Left colon (tissue), 2 donors: ENCODE data around the gene WFDC2. TPM values are rescaled to one million over a fixed set of nuclear protein-coding genes. Genes with fewer than 3 reads are reported as not detected.

ENCODE experiments used
- ATAC-seq: fragments of 200-7000 bp; cut with Tn5 transposase; one replicate; pipeline ENCODE4 v1.9.1; 2020; ENCODE audit warnings: mild to moderate bottlenecking, moderate library complexity
- DNase-seq, 2 donors: peaks; one replicate each; pipeline ENCODE4 v3.0.0-alpha.2; 2020
- intact Hi-C, 2 donors: fragments of 100-400 bp; cut with DNase I in 1 of 2; cut with micrococcal nuclease in 1 of 2; formaldehyde crosslinking; loops; one replicate each; pipeline versions ENCODE4 v1.11.2 to v1.14.0; 2022; cut with DNase I, micrococcal nuclease
- long read RNA-seq: library from polyadenylated mRNA; unstranded; transcript quantifications from one replicate; pipeline ENCODE4 v2.0.0, GENCODE V29; 2021
- total RNA-seq, 2 donors: library from RNA; stranded (reverse); fragmentation: NEBNext Ultra II Directional; extraction: Animal tissue kit (Norgen Biotek cat#: 25700); gene quantifications; one replicate each; pipeline ENCODE4 v1.2.1, GENCODE V29; 2021
- donor health status: DM: no; HTN: no; CAD: no.
- donor health status: DM: yes; HTN: yes; CAD: no.

WFDC2 gene
- 100 to 1,000 TPM; 108 to 124 TPM for total RNA-seq
- long read RNA-seq, transcript WFDC2-204 (4 exons, 614 nt) = major isoform, 7 of 9 reads
- long read RNA-seq, partial matches to known transcripts = 1 of 9 reads
- long read RNA-seq, other reads (novel, unspliced or antisense) = 0 of 9 reads

GRCh38 chr20:45469336-45470261, at the start of gene WFDC2:
Gene WFDC2, plus strand, starts transcription at chr20:45469753. Its CDS starts 29 bp downstream, at chr20:45469782.
- DNase-seq = peak; percentile 58 to 62
- intact Hi-C loops = no loop called here
- peak; percentile 71 for ATAC-seq

- DNase-seq = no peak
- no peak for ATAC-seq
These were observed 49.4 kb upstream of the WFDC2 start for GRCh38 chr20:45420125-45420524.

GRCh38 chr20:45423700-45424099, 45.9 kb upstream of the WFDC2 start:
- ATAC-seq (no peak), DNase-seq (no peak)
- intact Hi-C loops = no loop called here

More at GRCh38 chr20:45420125-45420524, 49.4 kb upstream of the WFDC2 start:
- intact Hi-C loops = no loop called here

- ATAC-seq = no peak
- intact Hi-C loops = no loop called here
- no peak for DNase-seq
These were observed 44.0 kb upstream of the WFDC2 start for GRCh38 chr20:45425561-45425960.

GRCh38 chr20:45426320-45427016, 43.1 kb upstream of the WFDC2 start:
- intact Hi-C loops = no loop called here
- ATAC-seq (peak; percentile 9), DNase-seq (no peak)

GRCh38 chr20:45427236-45428149, 42.1 kb upstream of the WFDC2 start:
- intact Hi-C loops = no loop called here
- peak; percentile 98 for ATAC-seq

GRCh38 chr20:45429618-45430017, 39.9 kb upstream of the WFDC2 start:
- intact Hi-C loops = loop anchor here in 1 of 2 donors (10.0 kb wide), 2 partner anchors 105 to 345 kb away; no protein-coding TSS in a partner anchor
- DNase-seq = no peak
- no peak for ATAC-seq

More at GRCh38 chr20:45427236-45428149, 42.1 kb upstream of the WFDC2 start:
- peak; percentile 69 to 82 for DNase-seq

GRCh38 chr20:45432294-45432693, 37.3 kb upstream of the WFDC2 start:
- DNase-seq = no peak

GRCh38 chr20:45433316-45433715, 36.2 kb upstream of the WFDC2 start:
- no peak for ATAC-seq
- intact Hi-C loops = loop anchor here in 1 of 2 donors (10.0 kb wide), 2 partner anchors 109 to 341 kb away; no protein-coding TSS in a partner anchor
- DNase-seq = peak in 1 of 2 donors; percentile 49

More at GRCh38 chr20:45432294-45432693, 37.3 kb upstream of the WFDC2 start:
- no peak for ATAC-seq
- intact Hi-C loops = loop anchor here in 1 of 2 donors (10.0 kb wide), 2 partner anchors 107 to 343 kb away; no protein-coding TSS in a partner anchor

GRCh38 chr20:45433976-45434375, 35.6 kb upstream of the WFDC2 start:
- intact Hi-C loops = loop anchor here in 1 of 2 donors (10.0 kb wide), 2 partner anchors 109 to 341 kb away; no protein-coding TSS in a partner anchor
- no peak for ATAC-seq
- DNase-seq = no peak

- intact Hi-C loops = loop anchor here in 1 of 2 donors (2.0 to 10.0 kb wide), 3 partner anchors 62 to 338 kb away; no protein-coding TSS in a partner anchor
- DNase-seq (peak; percentile 87 to 93), ATAC-seq (peak; percentile 97)
These were observed 32.6 kb upstream of the WFDC2 start for GRCh38 chr20:45436732-45437485.

- intact Hi-C loops = no loop called here
- DNase-seq (no peak), ATAC-seq (no peak)
These were observed 29.1 kb upstream of the WFDC2 start for GRCh38 chr20:45440424-45440823.

GRCh38 chr20:45440891-45441685, 28.5 kb upstream of the WFDC2 start:
- ATAC-seq (no peak), DNase-seq (no peak)
- intact Hi-C loops = no loop called here

GRCh38 chr20:45441746-45442145, 27.8 kb upstream of the WFDC2 start:
- no peak for DNase-seq
- no peak for ATAC-seq
- intact Hi-C loops = no loop called here

GRCh38 chr20:45444050-45444449, 25.5 kb upstream of the WFDC2 start:
- intact Hi-C loops = no loop called here
- no peak for ATAC-seq
- no peak for DNase-seq

GRCh38 chr20:45445805-45446562, 23.6 kb upstream of the WFDC2 start:
- DNase-seq (peak in 1 of 2 donors; percentile 50), ATAC-seq (peak; percentile 52)
- intact Hi-C loops = no loop called here
